ENCODE data around the gene SLC5A10.
"Not testable (repeated sequence)": the region's sequence is repeated elsewhere in the genome, so short reads cannot be mapped to it uniquely, and the experiment has no call there.

SLC5A10 gene

DNA sequence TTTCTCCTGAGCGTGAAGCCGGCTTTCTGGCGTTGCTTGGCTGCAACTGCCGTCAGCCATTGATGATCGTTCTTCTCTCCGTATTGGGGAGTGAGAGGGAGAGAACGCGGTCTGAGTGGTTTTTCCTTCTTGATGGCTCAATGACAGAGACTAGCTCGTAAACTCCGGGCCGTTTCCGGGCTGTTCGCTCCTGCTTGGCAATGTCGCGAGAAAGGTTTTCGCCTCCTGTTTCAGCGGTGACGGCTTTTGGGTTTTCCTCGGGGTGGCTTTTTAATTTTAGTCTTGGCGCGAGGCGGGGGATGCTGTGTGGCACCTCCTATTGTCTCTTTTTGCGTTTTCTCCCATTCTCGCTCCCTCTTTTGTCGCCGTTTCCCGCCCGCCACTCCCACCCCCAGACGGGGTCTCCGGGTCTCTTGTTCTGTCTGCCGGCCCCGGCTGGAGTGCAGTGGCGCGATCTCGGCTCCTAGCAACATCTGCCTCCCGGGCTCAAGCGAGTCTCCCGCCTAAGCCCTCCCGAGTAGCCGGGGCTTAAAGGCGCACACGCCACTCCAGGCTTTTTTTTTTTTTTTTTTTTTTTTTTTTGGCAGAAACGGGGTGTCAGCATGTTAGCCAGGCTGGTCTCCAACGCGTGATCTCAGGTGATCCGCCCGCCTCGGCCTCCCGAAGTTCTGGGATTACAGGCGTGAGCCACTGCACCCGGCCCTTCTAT, 110.2 kb downstream of the SLC5A10 start:
- not testable (repeated sequence) for DNase-seq

DNA sequence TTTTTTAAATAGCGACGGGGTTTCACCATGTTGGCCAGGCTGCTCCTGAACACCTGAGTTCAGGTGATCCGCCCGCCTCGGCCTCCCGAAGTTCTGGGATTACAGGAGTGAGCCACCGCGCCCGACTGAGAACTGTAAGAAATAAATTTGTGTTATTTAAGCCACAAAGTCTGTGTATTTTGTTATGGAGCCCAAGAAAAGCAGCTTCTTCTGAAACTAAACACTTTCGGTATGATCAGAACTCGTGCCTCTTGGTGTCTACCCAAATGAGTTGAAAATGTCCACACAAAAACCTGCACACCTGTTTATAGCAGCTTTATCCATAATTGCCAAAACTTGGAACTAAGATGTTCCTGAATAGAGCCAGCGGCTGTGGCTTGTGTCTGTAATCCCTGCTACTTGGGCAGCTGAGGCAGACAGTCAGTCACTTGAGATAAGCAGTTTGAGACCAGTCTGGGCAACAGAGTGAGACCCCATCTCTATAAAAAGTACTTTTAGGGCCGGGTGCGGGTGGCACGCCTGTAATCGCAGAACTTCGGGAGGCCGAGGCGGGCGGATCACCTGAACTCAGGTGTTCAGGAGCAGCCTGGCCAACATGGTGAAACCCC, 110.9 kb downstream of the SLC5A10 start:
- not testable (repeated sequence) for DNase-seq

DNA sequence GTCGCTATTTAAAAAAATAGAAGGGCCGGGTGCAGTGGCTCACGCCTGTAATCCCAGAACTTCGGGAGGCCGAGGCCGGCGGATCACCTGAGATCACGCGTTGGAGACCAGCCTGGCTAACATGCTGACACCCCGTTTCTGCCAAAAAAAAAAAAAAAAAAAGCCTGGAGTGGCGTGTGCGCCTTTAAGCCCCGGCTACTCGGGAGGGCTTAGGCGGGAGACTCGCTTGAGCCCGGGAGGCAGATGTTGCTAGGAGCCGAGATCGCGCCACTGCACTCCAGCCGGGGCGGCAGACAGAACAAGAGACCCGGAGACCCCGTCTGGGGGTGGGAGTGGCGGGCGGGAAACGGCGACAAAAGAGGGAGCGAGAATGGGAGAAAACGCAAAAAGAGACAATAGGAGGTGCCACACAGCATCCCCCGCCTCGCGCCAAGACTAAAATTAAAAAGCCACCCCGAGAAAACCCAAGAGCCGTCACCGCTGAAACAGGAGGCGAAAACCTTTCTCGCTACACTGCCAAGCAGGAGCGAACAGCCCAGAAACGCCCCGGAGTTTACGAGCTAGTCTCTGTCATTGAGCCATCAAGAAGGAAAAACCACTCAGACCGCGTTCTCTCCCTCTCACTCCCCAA, 111.5 kb downstream of the SLC5A10 start:
- not testable (repeated sequence) for DNase-seq

DNA sequence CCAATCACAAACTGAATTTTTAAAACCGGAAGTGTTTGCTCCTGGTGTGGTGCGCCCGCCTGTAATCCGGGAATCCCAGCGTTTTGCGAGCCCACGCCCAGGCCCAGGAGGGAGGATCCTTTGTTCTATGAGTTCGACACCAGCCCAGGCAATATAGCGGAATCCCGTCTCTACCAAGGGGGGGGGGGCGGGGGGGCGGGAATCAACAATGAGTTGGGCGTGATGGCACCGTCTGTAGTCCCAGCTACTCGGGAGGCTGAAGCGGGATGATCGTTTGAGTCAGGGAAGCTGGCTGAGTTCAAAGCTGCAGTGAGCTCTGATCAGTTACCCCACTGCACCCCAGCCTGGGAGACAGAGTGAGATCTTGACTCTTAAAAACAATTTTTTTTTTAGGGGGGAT, 112.4 kb downstream of the SLC5A10 start:
- DNase-seq = not testable (repeated sequence)

DNA sequence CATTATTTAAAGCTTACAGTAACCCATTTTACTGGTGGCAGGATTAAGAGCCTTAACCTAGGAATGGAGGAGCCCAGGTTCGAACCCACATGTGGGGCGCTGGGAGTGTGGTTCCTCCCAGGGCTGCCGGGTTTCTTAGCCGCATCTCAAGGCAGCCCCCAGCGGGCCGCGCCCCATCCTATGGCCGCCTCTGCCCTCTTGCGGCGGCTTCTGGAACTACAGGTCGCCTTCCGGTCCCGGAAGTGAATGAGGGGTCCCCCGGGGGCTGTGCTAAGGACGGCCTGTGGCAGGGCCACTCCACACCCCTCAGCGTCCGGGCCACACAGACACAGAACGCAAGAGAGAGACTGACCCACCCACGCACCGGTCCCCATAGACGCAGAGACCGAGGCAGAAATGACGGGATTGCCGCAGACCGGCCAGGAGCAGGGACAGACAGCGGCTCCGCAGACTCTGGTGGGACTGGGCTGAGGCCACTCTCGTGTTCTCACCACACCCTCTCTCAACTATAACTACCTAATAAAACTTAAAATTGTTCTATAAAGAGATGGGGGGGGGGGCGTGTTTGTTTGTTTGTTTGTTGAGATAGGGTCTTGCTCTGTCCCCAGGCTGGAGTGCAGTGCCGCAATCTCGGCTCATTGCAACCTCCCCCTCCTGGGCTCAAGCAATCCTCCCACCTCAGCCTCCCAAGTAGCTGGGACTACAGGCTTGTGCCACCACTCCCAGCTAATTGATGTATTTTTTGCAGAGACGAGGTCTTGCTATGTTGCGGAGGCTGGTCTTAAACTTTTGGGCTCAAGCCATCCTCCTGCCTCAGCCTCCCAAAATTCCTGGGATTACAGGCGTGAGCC, 118.6 kb downstream of the SLC5A10 start:
- DNase-seq = not testable (repeated sequence)

Data from SIG-M5 (cell line).